Heart left ventricle (tissue), 16 donors: ENCODE data around the gene BTBD3. TPM values are rescaled to one million over a fixed set of nuclear protein-coding genes. Genes with fewer than 3 reads are reported as not detected.

Experiments
- ATAC-seq, 4 donors: fragments of 200-7000 bp; cut with Tn5 transposase; one replicate each; pipeline ENCODE4 v1.9.1; 2020 to 2022; ENCODE audit warnings: moderate library complexity in 4 of 4, mild to moderate bottlenecking in 3 of 4, moderate number of reproducible peaks in 1 of 4
- DNase-seq, 5 donors: peaks; one replicate each; pipeline ENCODE4 v3.0.0-alpha.2; 2020
- H3K27ac ChIP-seq, 12 donors: fragments of 200-600 bp; sonication (generic) in 4 of 12; one replicate each; pipeline versions ENCODE4 v1.5.0 to v1.8.0; 2016 to 2022; ENCODE audit warnings: mild to moderate bottlenecking in 2 of 12
- H3K27me3 ChIP-seq, 9 donors: fragments of 200-600 bp; sonication (generic) in 2 of 9; one replicate each; pipeline versions ENCODE4 v1.5.1 to v1.8.0; 2016 to 2022; ENCODE audit warnings: mild to moderate bottlenecking in 3 of 9
- H3K36me3 ChIP-seq, 9 donors: fragments of 200-600 bp; sonication (generic) in 2 of 9; one replicate each; pipeline versions ENCODE4 v1.5.0 to v1.8.0; 2018 to 2022; ENCODE audit warnings: mild to moderate bottlenecking in 2 of 9
- H3K4me1 ChIP-seq, 12 donors: fragments of 200-600 bp; sonication (generic) in 4 of 12; one replicate each; pipeline versions ENCODE4 v1.5.0 to v1.8.0; 2016 to 2022; ENCODE audit warnings: mild to moderate bottlenecking in 3 of 12
- H3K4me3 ChIP-seq, 12 donors: fragments of 200-600 bp; sonication (generic) in 4 of 12; one replicate each; pipeline versions ENCODE4 v1.5.0 to v1.8.0; 2017 to 2022; ENCODE audit warnings: mild to moderate bottlenecking in 9 of 12, moderate library complexity in 4 of 12
- H3K9me3 ChIP-seq, 12 donors: fragments of 200-600 bp; sonication (generic) in 4 of 12; one replicate each; pipeline versions ENCODE4 v1.5.0 to v1.8.0; 2016 to 2022; ENCODE audit warnings: mild to moderate bottlenecking in 1 of 12
- POLR2A ChIP-seq, 2 donors: fragments of 450-650 bp; IDR thresholded peaks; one replicate each; pipeline ENCODE4 v1.6.1; 2017; ENCODE audit warnings: antibody characterized with exemption in 2 of 2, mild to moderate bottlenecking in 2 of 2, moderate library complexity in 2 of 2
- WGBS, 4 donors: extraction: QIAGEN DNeasy Blood & Tissue Kit in 2 of 4; methylation state at CpG; one replicate each; pipeline versions ENCODE4 v1.1.5 to v1.1.7; 2013 to 2018; 5-methylcytosine and 5-hydroxymethylcytosine counted together
- intact Hi-C, 10 donors: fragments of 100-400 bp; cut with DNase I; formaldehyde crosslinking; loops; one replicate each; pipeline versions ENCODE4 v1.11.1 to v1.14.2; 2022
- long read RNA-seq, 3 donors: library from polyadenylated mRNA; unstranded; transcript quantifications; one replicate each; pipeline ENCODE4 v2.0.0, GENCODE V29; 2020 to 2021
- polyA plus RNA-seq, 2 donors: library from polyadenylated mRNA; stranded (reverse); fragments of 200-250 nt; gene quantifications; one replicate each; pipeline ENCODE4 v1.2.3, GENCODE V29; 2013
- total RNA-seq, 9 donors: library from RNA; depleted of rRNA in 2 of 9; stranded (reverse); fragments of >200 nt in 2 of 9; fragmentation: NEBNext Ultra II Directional in 3 of 9; extraction: Animal tissue kit (Norgen Biotek cat#: 25700) in 3 of 9; gene quantifications; one replicate each; pipeline versions ENCODE4 v1.1.0 to v1.2.4, GENCODE V29; 2016 to 2023
- TF ChIP-seq, protein P1 (sequence below), 12 donors: fragments of 200-600 bp; sonication (generic) in 4 of 12; IDR thresholded peaks; one replicate each; pipeline versions ENCODE4 v1.5.0 to v1.8.0; 2018 to 2022; ENCODE audit warnings: antibody characterized with exemption in 12 of 12, mild to moderate bottlenecking in 5 of 12
- donor health status: ischemic (EF 13 %, LVEDD 7.1; RV severe dilation, severe dysfunction).
- donor health status: healthy with polysubstance abuse.
- donor health status: DM: no; HTN: yes; CAD: no.
- donor health status: DM: no; HTN: no; CAD: no.
- donor health status: ischemic (EF 25% LVEDD 6.9; RV normal size, moderate dysfunction).
- donor health status: ischemic (EF 25% LVEDD 5.7; RV mildly dilated, moderate dysfunction).
- donor health status: healthy.
- donor health status: DM: yes; HTN: yes; CAD: no.
- donor health status: ischemic (EF 35%, LVEDD 5.7; RV mildly dilated, moderate dysfunction).
- donor health status: nonischemic (EF 11% LVEDD 7.7; RV severe dilation, severe dysfunction).
- donor health status: DM: yes; HTN: yes; CAD: no.
- donor health status: PGD.
- donor health status: ischemic (EF 29% LVEDD 5.4; RV normal size, mild dysfunction).
- donor health status: nonischemic (EF 23%, LVEDD 6.1; RV moderate dilation, normal function).

BTBD3 gene
- total RNA-seq = 10 to 100 TPM; 18.0 to 33.9 (median 24.3) TPM
- polyA plus RNA-seq = 10 to 100 TPM in 1 of 2 donors, 1 to 10 TPM in 1; 4.8 to 14.3 TPM
- long read RNA-seq, donor 1, full-length matches to known transcripts = 1 of 3 reads
- long read RNA-seq, donor 1, partial matches to known transcripts = 0 of 3 reads
- long read RNA-seq, donor 1, other reads (novel, unspliced or antisense) = 2 of 3 reads
- long read RNA-seq, donor 2, full-length matches to known transcripts = 3 of 5 reads
- long read RNA-seq, donor 2, partial matches to known transcripts = 0 of 5 reads
- long read RNA-seq, donor 2, other reads (novel, unspliced or antisense) = 2 of 5 reads
- long read RNA-seq, donor 3, full-length matches to known transcripts = 2 of 5 reads
- long read RNA-seq, donor 3, partial matches to known transcripts = 0 of 5 reads
- long read RNA-seq, donor 3, other reads (novel, unspliced or antisense) = 3 of 5 reads

DNA sequence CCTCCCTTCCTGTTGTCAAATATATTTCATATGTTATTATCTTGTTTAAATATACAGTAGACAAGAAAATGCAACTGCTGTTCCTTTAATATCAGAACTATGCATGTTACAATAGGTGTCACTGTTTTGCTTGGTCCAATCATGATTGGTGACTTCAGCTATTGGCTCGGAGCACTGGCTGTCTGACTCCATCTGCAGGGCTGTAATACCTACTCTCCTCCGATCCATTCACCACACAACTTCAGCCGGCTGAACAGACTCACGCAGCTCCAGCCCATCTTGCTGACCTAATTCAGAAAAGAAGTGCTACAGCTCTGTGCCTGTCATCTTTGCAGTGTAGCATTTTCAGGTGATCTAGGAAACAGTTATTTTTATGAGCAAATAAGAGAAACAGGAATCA, at the start of gene BTBD3:
Gene BTBD3 (plus strand): TSS at position 231 of the 400 bp plus-strand sequence. CDS start 383 bp downstream, outside the sequence.
- DNase-seq (peak; percentile 67 to 78 (median 73)), ATAC-seq (peak; percentile 94 to 98 (median 96))
- H3K36me3 ChIP-seq = peaks cover 0 to 16% (median 2%) of the 10 kb centered on the region in 9 donors
- H3K4me1 ChIP-seq = peaks cover 0 to 76% (median 30%) of the 10 kb centered on the region in 12 donors
- H3K9me3 ChIP-seq = no peaks in the 10 kb centered on the region
- intact Hi-C loops = loop anchor here in 4 of 10 donors (1.0 to 10.0 kb wide), 4 partner anchors 27 to 287 kb away; no protein-coding TSS in a partner anchor
- H3K27me3 ChIP-seq = no peaks in the 10 kb centered on the region
- 0 to 8% (median 2%) methylated on average over 4 of the region's 4 CpGs for WGBS, 4 donors
- TF ChIP-seq, protein P1, sequence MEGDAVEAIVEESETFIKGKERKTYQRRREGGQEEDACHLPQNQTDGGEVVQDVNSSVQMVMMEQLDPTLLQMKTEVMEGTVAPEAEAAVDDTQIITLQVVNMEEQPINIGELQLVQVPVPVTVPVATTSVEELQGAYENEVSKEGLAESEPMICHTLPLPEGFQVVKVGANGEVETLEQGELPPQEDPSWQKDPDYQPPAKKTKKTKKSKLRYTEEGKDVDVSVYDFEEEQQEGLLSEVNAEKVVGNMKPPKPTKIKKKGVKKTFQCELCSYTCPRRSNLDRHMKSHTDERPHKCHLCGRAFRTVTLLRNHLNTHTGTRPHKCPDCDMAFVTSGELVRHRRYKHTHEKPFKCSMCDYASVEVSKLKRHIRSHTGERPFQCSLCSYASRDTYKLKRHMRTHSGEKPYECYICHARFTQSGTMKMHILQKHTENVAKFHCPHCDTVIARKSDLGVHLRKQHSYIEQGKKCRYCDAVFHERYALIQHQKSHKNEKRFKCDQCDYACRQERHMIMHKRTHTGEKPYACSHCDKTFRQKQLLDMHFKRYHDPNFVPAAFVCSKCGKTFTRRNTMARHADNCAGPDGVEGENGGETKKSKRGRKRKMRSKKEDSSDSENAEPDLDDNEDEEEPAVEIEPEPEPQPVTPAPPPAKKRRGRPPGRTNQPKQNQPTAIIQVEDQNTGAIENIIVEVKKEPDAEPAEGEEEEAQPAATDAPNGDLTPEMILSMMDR (IDR thresholded peaks at IDR 0.05) = peak in 7 of 12 donors; percentile 6 to 51 (median 31)
- TF ChIP-seq POLR2A (IDR thresholded peaks at IDR 0.05) = peak in 1 of 2 donors; percentile 66
- peak within 1 kb of the TSS; percentile 54 to 84 (median 72) for H3K27ac ChIP-seq
- H3K4me3 ChIP-seq = peak within 1 kb of the TSS; percentile 1 to 66 (median 54)

DNA sequence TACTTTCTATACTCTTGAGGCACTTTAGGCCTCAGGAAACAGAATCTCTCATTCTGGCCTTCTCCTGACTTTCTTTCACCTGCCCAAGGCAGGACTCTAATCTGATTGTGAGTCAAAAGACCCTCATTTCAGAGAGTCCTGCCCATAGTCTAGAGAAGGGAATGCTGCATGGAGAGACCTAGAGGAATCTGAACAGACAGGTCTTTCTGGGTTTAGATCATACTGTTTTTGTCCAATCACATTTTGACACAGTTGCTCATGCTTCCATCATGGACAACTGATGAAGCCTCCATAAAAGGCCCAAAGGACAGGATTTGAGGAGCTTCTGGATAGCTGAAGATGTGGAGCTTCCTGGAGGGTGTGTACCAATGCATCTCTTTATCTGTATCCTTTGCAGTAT, 48.1 kb upstream of the BTBD3 start:
- Histone ChIP-seq H3K4me3 (no peak overlapping the region), H3K4me1 (no peaks in the 10 kb centered on the region), H3K36me3 (no peaks in the 10 kb centered on the region), H3K27ac (no peak overlapping the region), H3K9me3 (no peaks in the 10 kb centered on the region), H3K27me3 (no peaks in the 10 kb centered on the region)
- TF ChIP-seq POLR2A (IDR thresholded peaks at IDR 0.05) = no peak
- TF ChIP-seq, protein P1 (IDR thresholded peaks at IDR 0.05) = no peak
- no peak for DNase-seq
- no peak for ATAC-seq
- intact Hi-C loops = no loop called here

DNA sequence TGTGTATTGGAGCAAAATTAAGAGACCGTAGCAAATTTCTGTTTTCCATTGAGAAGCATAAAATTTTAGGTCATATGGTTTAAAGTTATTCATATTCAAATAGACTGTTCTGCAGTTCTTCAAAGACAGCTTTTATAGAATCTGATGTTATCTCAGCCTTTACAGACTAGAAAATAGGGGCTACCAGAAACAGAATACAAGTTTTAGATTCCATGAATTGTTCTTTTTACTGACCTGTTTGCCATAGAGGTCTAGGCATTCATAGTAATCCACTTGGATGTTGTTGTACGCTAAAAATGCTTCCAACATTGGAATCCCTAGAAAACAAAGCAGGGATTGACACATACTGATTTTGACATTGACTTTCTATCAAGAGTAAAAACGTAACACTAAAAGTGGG, 47.3 kb upstream of the BTBD3 start:
- ATAC-seq (no peak), DNase-seq (no peak)
- no peaks in the 10 kb centered on the region for H3K4me1 ChIP-seq
- WGBS, 4 donors = 61 to 82% (median 70%) methylated on average over 3 of the region's 3 CpGs
- no peaks in the 10 kb centered on the region for H3K9me3 ChIP-seq
- H3K27ac ChIP-seq = no peak overlapping the region
- intact Hi-C loops = no loop called here
- no peaks in the 10 kb centered on the region for H3K27me3 ChIP-seq
- TF ChIP-seq, protein P1 (IDR thresholded peaks at IDR 0.05) = no peak
- TF ChIP-seq POLR2A (IDR thresholded peaks at IDR 0.05) = no peak
- no peak overlapping the region for H3K4me3 ChIP-seq
- H3K36me3 ChIP-seq = no peaks in the 10 kb centered on the region

DNA sequence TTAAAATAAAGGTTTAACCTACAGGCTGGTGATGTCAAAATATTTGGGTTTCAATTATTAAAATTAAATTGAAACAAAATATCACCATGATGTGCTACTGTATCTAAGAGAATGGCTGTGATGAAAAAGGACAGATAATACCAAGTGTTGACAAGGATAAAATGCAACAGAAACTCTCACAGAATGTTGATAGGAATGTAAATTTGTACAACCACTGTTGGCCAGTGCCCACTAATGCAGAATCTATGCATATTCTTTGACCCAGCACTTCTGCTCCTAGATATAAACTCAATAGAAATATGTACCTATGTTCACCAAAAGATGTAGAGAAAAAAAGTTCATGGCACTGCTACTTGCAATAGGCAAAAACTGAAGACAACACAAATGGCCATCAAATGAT, 41.1 kb upstream of the BTBD3 start:
- intact Hi-C loops = no loop called here
- ATAC-seq = no peak
- no peak for TF ChIP-seq POLR2A (IDR thresholded peaks at IDR 0.05)
- TF ChIP-seq, protein P1 (IDR thresholded peaks at IDR 0.05) = no peak
- Histone ChIP-seq H3K36me3 (no peaks in the 10 kb centered on the region), H3K4me3 (no peak overlapping the region), H3K27me3 (no peaks in the 10 kb centered on the region), H3K9me3 (no peaks in the 10 kb centered on the region), H3K27ac (no peak overlapping the region), H3K4me1 (no peaks in the 10 kb centered on the region)
- DNase-seq = no peak
